ENCODE results near the gene BBOX1. TPM values are rescaled to one million over a fixed set of nuclear protein-coding genes. Genes with fewer than 3 reads are reported as not detected.

The BBOX1 gene
- total RNA-seq, 1 donor, result not detected

DNA sequence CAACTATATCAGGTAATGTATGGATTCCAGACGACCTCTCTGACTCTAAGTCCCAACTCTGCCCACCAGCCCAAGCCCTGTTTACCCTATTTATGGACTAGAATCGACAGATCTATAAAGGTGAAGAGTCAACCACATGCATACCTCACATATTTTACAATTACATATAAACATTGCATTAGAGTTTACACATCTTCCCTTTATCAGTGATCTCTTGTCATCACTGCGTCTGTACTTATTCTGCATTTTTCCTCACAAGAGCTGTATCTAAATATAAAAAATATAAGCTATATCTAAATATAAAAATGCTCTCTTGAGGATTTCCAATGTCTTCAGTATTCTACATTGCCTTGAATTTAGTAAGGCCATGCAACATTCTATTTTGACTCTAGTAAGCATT, 38.2 kb upstream of the BBOX1 start:
- DNase-seq (ENCODE audit: low read depth), result no peak
- no peak overlapping the region for H3K4me3 ChIP-seq (ENCODE audit: low read depth, low read length)
- TF ChIP-seq, protein P1, sequence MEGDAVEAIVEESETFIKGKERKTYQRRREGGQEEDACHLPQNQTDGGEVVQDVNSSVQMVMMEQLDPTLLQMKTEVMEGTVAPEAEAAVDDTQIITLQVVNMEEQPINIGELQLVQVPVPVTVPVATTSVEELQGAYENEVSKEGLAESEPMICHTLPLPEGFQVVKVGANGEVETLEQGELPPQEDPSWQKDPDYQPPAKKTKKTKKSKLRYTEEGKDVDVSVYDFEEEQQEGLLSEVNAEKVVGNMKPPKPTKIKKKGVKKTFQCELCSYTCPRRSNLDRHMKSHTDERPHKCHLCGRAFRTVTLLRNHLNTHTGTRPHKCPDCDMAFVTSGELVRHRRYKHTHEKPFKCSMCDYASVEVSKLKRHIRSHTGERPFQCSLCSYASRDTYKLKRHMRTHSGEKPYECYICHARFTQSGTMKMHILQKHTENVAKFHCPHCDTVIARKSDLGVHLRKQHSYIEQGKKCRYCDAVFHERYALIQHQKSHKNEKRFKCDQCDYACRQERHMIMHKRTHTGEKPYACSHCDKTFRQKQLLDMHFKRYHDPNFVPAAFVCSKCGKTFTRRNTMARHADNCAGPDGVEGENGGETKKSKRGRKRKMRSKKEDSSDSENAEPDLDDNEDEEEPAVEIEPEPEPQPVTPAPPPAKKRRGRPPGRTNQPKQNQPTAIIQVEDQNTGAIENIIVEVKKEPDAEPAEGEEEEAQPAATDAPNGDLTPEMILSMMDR (IDR thresholded peaks at IDR 0.05; ENCODE audit: insufficient read depth, low read depth, low read length), result no peak

DNA sequence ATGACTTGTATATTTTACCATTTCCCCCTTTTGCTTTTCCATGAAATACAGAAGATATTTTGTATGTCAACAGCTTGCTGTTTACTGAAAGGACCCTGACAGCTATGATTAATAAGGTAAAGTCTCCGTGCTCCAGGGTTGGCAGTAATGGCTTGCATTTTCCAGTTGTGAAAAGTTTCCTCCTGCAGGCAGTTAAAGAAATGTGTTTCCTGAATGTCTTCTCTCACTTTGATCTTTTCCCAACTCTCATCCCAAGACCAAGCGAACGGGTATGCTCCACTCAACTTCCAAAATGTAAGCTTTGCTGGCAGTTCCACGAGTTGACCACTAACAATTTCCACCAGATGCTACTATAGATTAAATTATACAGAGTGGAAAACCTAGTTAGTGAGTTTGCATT, 37.8 kb upstream of the BBOX1 start:
- DNase-seq (ENCODE audit: low read depth), result no peak
- H3K4me3 ChIP-seq (ENCODE audit: low read depth, low read length), result no peak overlapping the region
- TF ChIP-seq, protein P1 (IDR thresholded peaks at IDR 0.05; ENCODE audit: insufficient read depth, low read depth, low read length), result no peak

DNA sequence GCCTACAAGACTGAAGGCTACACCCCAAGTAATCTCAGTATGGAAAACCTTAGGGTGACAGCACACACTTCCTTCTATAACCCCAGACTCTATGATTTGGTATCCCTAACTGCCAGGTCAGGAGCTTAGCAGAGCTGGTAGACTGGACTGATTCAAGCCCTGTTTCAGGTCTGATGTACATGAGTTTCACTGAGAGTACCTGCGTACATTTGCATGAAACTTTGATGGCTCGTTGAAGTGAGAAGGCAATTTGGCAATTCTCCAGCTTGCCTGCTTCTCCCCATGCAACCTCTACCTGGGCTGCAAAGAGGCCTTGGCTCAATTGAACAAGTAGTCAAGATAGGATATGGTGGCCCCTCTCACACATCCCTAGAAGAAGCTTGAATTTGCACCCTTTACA, 36.5 kb upstream of the BBOX1 start:
- no peak overlapping the region for H3K4me3 ChIP-seq (ENCODE audit: low read depth, low read length)
- TF ChIP-seq, protein P1 (IDR thresholded peaks at IDR 0.05; ENCODE audit: insufficient read depth, low read depth, low read length), result no peak
- no peak for DNase-seq (ENCODE audit: low read depth)

DNA sequence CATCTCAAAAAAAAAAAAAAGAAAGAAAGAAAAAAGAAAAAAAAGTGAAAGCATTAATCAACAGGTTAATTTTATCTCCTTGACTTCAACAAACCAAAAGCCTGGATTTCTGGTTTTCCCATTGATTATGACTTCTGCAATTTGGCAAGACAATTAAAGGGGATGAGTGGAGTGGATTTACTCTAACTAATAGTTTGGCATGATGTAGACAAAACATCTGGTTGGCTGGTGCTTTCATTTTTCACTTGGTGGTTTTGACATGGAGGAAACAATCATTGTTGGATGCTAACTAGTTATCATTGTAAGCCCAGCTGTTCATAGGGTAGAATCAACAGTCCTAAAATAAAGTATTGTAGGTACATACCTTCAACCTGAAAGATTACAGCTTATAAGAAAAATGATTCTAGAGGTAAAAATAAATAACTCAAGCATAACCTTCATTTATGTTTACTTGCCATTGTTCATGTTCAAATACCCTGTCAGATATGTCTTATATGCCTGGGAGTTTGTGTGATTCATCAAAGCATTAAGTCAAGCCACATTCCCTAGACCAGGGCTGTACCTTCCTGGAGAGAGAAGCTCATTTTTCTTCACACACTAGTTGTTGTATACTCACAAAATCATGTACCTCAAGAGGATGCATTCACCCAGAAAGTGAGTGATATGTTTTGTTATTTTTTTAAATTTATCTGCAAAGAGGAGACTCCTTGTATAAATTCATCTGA, 31.6 kb upstream of the BBOX1 start:
- no peak overlapping the region for H3K4me3 ChIP-seq (ENCODE audit: low read depth, low read length)
- TF ChIP-seq, protein P1 (IDR thresholded peaks at IDR 0.05; ENCODE audit: insufficient read depth, low read depth, low read length), result no peak
- no peak for DNase-seq (ENCODE audit: low read depth)

DNA sequence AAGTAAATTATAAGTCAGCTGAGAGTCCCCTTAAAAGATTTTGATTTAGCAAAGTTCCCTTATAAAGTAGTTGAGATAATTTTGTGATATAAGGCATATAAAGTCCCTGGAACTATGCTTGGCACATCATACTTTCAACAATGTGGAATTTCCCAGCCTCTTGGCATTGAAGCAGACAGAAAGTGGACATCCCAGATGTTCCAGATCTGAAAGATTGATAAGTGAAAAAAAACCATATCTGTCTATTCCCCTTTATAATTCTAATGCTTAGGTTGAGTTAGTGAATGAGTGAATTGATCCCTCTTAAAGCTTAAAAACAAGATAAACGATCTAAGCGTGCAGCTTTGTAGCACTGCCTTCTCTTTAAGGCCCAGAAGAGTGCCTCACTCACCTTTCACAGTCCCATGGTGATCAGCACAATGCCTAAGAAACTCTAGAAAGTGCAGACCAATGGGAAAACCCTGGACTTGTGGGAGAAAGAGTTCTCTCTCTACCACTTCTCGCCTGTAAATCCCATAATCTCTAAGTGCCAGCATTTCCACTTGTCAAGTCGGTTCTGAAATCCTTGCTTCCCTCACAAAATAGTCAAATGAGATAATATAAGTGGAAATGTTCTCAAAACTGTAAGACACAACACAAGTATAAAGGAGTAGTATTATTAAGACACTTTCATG, 28.9 kb upstream of the BBOX1 start:
- TF ChIP-seq, protein P1 (IDR thresholded peaks at IDR 0.05; ENCODE audit: insufficient read depth, low read depth, low read length), result no peak
- H3K4me3 ChIP-seq (ENCODE audit: low read depth, low read length), result no peak overlapping the region
- DNase-seq (ENCODE audit: low read depth), result no peak

DNA sequence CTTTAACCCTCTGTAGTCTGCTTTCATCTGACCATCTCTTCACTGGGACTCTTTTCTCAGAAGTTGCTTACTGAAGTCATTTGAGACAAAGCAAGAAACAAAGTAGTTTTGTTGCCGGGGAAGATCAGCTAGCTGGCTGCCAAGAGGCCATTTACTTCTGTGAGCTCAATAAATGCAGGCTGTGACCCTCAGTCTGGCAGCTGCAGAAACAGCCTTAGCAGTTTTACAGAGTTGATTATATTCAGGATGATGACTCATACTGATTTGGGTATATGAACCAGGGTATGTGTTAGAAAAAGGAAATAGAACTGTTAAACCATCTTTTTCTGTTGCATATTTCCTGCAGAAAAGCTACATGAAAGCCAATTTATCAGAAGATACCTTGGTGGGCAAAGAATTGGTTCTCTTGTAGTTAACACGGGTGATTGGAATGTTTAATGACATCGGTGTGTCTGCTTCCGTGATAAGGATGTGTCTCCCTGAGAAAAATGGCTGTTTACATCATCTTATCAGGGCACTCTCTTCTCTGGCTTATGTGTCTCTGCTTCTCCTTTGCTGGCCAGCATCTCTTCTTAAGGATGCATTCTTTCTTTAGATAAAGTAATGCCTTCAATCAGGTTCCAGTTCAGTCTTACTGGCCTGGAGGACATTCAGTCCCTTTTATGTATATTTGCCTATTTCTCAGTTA, 28.2 kb upstream of the BBOX1 start:
- TF ChIP-seq, protein P1 (IDR thresholded peaks at IDR 0.05; ENCODE audit: insufficient read depth, low read depth, low read length), result no peak
- peak overlapping the region; percentile 32 for H3K4me3 ChIP-seq (ENCODE audit: low read depth, low read length)
- peak; percentile 92 for DNase-seq (ENCODE audit: low read depth)

Data from fibroblast of villous mesenchyme (primary cell).